ENCODE measurements around the gene CTNNB1.

The CTNNB1 gene

GRCh38 chr3:41220906-41221677 is 21.8 kb downstream of the CTNNB1 start:
- no peak for FAIRE-seq

DNA sequence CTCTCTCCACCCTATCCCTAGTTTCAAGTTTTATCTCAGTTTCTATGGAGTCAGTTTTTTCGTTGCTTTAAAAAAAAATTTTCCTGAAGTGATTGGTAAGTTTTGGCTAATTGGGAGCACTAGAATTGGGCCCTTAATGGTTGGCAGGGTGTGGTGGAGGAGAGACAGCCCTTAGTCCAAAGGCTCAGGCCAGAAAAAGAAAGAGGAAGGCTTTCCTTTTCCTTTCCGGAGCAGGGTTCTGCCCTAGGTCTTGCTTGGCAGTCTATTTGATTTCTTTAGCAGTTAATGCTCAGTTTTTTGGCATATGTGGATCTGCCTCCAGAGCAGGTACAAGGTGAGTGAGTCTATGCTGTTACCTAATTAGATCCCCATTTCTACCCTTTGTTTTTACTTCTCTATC is 22.7 kb downstream of the CTNNB1 start:
- FAIRE-seq = no peak

GRCh38 chr3:41222501-41222900 is 23.2 kb downstream of the CTNNB1 start:
- FAIRE-seq = no peak

GRCh38 chr3:41223078-41223477 is 23.8 kb downstream of the CTNNB1 start:
- FAIRE-seq = no peak

GRCh38 chr3:41223691-41224090 is 24.4 kb downstream of the CTNNB1 start:
- no peak for FAIRE-seq

GRCh38 chr3:41224120-41224806 is 25.0 kb downstream of the CTNNB1 start:
- no peak for FAIRE-seq

DNA sequence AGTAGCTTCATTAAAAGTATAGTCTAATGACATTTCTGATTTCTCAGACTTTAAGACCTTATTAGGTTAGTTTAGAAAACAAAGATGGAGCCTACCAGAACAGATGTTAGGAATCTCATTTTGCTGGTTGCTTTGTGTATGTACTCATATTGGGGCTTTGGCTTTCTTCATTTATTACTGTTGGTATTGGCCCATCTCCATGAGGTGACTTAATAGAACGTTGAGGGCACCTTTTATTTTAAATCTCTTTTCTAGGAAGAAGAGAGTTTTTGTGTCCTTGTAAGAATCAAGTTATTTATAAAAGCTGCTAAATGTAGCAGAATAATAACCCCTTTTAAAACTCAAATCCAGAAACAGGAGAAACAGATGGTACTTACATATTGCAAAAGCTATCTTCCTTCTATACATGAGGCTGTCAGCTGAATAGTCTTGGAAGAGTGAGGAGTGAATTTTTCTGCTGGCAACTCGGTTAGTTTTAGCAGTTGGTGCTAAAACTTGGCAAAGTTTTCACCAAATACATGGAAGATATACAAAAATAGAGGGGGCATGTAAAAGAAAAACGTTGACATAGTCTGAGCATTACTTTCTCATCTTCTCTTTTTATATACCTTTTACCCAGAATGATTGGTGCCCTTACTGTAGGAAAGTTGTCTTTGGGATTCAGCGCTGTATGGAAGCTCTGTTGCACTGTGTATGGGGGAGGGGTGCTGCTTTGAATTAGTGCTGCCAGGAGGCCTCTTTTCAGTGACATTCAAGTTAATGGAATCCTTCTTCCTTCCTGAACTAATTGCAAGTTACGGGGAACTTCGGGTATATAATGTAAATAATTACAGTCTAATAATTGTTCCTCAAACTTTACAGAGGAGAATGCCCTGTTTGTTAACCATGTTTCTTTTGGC is 35.8 kb downstream of the CTNNB1 start:
- no peak for FAIRE-seq

DNA sequence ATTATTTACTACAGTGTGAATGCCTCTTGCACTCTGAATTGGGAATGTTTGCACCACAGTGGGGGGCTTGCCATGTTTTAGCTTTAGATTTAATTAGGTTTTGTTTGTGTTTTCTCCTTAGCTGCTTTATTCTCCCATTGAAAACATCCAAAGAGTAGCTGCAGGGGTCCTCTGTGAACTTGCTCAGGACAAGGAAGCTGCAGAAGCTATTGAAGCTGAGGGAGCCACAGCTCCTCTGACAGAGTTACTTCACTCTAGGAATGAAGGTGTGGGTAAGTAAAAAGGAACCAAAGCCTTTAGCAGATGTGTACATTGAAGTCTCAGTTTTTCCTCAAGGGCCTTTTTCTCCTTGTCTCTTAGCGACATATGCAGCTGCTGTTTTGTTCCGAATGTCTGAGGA is 36.9 kb downstream of the CTNNB1 start:
- no peak for FAIRE-seq

- no peak for FAIRE-seq
Measured at GRCh38 chr3:41237907-41238306, 38.6 kb downstream of the CTNNB1 start.

DNA sequence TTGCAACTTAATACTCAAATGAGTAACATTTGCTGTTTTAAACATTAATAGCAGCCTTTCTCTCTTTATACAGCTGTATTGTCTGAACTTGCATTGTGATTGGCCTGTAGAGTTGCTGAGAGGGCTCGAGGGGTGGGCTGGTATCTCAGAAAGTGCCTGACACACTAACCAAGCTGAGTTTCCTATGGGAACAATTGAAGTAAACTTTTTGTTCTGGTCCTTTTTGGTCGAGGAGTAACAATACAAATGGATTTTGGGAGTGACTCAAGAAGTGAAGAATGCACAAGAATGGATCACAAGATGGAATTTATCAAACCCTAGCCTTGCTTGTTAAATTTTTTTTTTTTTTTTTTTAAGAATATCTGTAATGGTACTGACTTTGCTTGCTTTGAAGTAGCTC is 40.3 kb downstream of the CTNNB1 start:
- FAIRE-seq = no peak

- no peak for FAIRE-seq
Measured at GRCh38 chr3:41241161-41241560, 41.9 kb downstream of the CTNNB1 start.

GRCh38 chr3:41241800-41242571 is 42.7 kb downstream of the CTNNB1 start:
- no peak for FAIRE-seq

- no peak for FAIRE-seq
Measured at GRCh38 chr3:41243183-41243582, 43.9 kb downstream of the CTNNB1 start.

- no peak for FAIRE-seq
Measured at GRCh38 chr3:41244620-41245336, 45.5 kb downstream of the CTNNB1 start.

DNA sequence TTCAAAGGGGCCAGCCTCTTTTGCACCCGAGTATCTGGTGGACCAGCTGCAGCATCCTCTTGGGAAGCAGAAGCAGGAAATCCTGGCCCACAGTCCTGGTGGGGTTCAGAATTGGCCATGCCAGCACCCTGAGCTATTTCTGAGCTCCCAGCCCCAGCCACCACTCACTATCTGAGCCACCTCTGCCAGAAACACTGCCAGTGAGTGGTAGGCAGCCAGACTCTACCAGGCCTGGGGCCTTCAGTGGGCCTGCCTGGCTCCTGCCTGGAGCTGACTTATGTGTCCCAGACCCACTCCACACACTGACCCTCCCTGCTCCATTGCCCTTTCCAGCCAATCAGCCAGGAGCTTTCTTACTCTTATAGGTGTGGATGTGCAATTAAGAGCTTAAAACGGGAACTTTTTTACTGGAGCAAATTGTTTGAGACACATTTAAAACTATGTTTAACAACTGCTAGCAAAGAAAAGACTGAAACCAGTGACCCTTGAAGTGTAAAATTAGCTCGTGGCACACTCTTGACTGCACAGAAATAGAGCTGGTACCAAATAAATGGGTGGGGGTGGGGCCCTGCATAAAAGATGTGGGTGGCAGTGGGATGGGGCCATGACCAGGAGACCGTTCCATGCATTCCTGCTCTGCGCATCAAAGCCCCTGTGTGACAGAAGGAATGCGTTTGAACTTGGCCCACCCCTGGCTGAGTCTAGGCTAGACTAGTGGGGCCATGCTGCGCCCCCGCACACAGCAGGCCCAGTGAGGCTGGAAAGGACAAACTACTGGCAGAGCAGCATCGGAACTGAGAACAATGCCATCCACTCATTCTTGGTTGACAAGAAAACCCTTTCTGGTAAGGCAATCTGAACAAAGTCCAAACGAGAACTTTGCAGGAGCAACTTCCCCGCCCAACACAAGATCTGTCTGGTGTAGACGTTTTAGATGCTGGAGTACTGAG is 48.0 kb downstream of the CTNNB1 start:
- FAIRE-seq = no peak

- no peak for FAIRE-seq
Measured at GRCh38 chr3:41248525-41248924, 49.2 kb downstream of the CTNNB1 start.

DNA sequence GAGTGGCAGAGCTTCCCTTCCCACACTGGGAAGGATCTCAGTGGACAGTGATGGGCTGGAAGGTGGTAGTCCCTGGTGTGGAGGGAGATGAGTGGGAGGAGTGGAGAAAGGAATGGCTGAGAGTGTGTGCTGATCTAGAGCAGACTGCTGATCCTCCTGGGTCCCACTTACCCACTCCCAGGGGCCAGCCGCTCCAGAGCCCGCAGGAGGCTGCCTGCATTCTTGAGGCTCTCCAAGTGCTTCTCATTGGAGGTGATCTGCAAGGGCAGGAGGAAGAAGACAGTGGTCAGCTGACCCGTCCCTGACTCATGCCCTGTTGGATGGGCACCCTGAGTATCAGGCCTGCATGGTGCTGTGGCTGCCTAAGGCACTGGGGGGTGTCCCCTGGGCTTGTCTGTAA is 50.0 kb downstream of the CTNNB1 start:
- FAIRE-seq = no peak

- FAIRE-seq = no peak
Measured at GRCh38 chr3:41250825-41251224, 51.5 kb downstream of the CTNNB1 start.

GRCh38 chr3:41251593-41251992 is 52.3 kb downstream of the CTNNB1 start:
- FAIRE-seq = no peak

DNA sequence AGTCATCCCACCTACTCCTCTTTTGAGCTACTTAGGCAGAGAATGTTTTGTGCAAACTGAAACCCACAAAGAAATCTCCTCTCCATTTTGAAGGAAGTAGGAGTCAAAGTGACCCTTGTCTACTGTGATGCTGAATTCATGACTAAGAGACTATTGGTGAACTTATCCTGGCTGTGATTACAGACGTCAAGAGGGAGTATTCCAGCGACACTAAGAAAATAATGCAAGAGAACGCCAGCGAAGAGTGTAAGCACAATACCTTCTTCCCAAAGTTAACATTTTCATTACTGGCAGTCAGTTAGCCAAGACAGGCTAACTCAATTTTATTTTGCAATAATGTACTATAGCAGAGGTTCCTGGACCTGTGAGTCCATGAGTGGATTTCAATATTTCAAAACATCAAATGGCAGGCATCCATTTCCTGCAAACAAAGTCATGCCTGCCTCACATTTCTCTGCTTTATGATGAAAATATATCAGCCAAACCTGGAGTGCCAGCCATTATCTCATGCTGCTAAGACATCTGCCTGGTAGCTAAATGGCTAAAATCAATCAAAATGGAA is 59.0 kb downstream of the CTNNB1 start:
- no peak for FAIRE-seq
